K562 (cell line): Measurements from ENCODE around the gene LSR. TPM values are rescaled to one million over a fixed set of nuclear protein-coding genes. Genes with fewer than 3 reads are reported as not detected.
A peak's percentile ranks its signal among the peaks of the same experiment; 100 is the strongest.

Experiments used
- ATAC-seq: fragments of 200-7000 bp; cut with Tn5 transposase; 3 replicates; pipeline ENCODE4 v1.9.1; 2020; ENCODE audit warnings: moderate library complexity
- BruUV-seq: library from RNA; stranded (reverse); fragments of 400-500 nt; replicated peaks from 2 replicates; lab custom pipeline; 2021; lab: Mats Ljungman, UMichigan
- CTCF ChIA-PET: fragments of 300-600 bp; formaldehyde crosslinking; extraction: SDS; loops from one replicate; lab custom pipeline; 2021; ENCODE audit warnings: low intra/inter-chr PET ratio; lab: Yijun Ruan, JAX
- POLR2A ChIA-PET: fragments of 300-600, 350-650 bp; sonication (Branson Sonifier 250); formaldehyde crosslinking; extraction: SDS; loops from one replicate; lab custom pipeline; 2021; ENCODE audit warnings: antibody characterized with exemption, inconsistent platforms; lab: Yijun Ruan, JAX
- DNase-seq, 4 experiments: peaks; one replicate each; pipeline versions ENCODE4 v3.0.0 to v3.0.0-alpha.2; 2011 to 2018; ENCODE audit warnings: low spot score in 3 of 4, mixed read lengths in 3 of 4; ENCODE audit errors: extremely low read depth in 1 of 4
- FAIRE-seq: peaks from 2 replicates; lab custom pipeline; 2011; peaks lifted over from hg19 to GRCh38; lab: Jason Lieb, UNC
- H2AFZ ChIP-seq: 2 replicates; pipeline ENCODE4 v1.6.0; 2011; ENCODE audit warnings: low read depth, low read length, control low read depth, inconsistent platforms
- H3K27ac ChIP-seq: fragments of 200-600 bp; 3 replicates; pipeline ENCODE4 v1.8.0; 2011; ENCODE audit warnings: low read depth, mild to moderate bottlenecking, control low read depth, inconsistent platforms, low read length, moderate library complexity, mixed read lengths; ENCODE audit errors: extremely low read depth
- H3K27me3 ChIP-seq, 2 experiments: fragments of 300-600 bp in 1 of 2; 2 replicates in 1 of 2; 3 replicates in 1 of 2; pipeline versions ENCODE4 v1.6.0 to v1.8.0; 2011; ENCODE audit warnings: inconsistent platforms in 2 of 2, low read length in 2 of 2, mild to moderate bottlenecking in 1 of 2, mixed read lengths in 1 of 2, moderate library complexity in 1 of 2; ENCODE audit not compliant: control insufficient read depth in 2 of 2, insufficient read depth in 2 of 2
- H3K36me3 ChIP-seq: fragments of 300-600 bp; 3 replicates; pipeline ENCODE4 v1.8.0; 2011; ENCODE audit warnings: mild to moderate bottlenecking, low read length, inconsistent platforms; ENCODE audit not compliant: control insufficient read depth, insufficient read depth
- H3K4me1 ChIP-seq, 2 experiments: fragments of 200-600 bp in 1 of 2; replicated peaks in 1 of 2; 2 replicates in 1 of 2; 3 replicates in 1 of 2; pipeline versions ENCODE4 v1.5.1 to v1.8.0; 2011; ENCODE audit warnings: inconsistent platforms in 2 of 2, low read length in 2 of 2, mild to moderate bottlenecking in 1 of 2, mixed read lengths in 1 of 2, moderate library complexity in 1 of 2; ENCODE audit not compliant: control insufficient read depth in 2 of 2, insufficient read depth in 2 of 2
- H3K4me2 ChIP-seq: 2 replicates; pipeline ENCODE4 v1.6.1; 2011; ENCODE audit warnings: low read length, control low read depth, inconsistent platforms, mixed read lengths; ENCODE audit not compliant: insufficient read depth
- H3K4me3 ChIP-seq: fragments of 200-600 bp; sonication (generic), shearing (Covaris generic); 2 replicates; pipeline ENCODE4 v1.5.1; 2016; ENCODE audit warnings: control low read depth, inconsistent platforms
- H3K79me2 ChIP-seq: fragments of 200-600 bp; 3 replicates; pipeline ENCODE4 v1.8.0; 2011; ENCODE audit warnings: low read length, inconsistent platforms; ENCODE audit not compliant: control insufficient read depth, insufficient read depth
- H3K9ac ChIP-seq, 2 experiments: 2 replicates each; pipeline versions ENCODE4 v1.6.0 to v1.6.1; 2011; ENCODE audit warnings: low read depth in 2 of 2, low read length in 2 of 2, control low read depth in 1 of 2, inconsistent platforms in 1 of 2, mild to moderate bottlenecking in 1 of 2, mixed read lengths in 1 of 2; ENCODE audit not compliant: insufficient read depth in 1 of 2
- H3K9me1 ChIP-seq: one replicate; pipeline ENCODE4 v1.6.0; 2011; ENCODE audit warnings: inconsistent platforms, mild to moderate bottlenecking, low read length, moderate library complexity; ENCODE audit not compliant: control insufficient read depth, insufficient read depth
- H3K9me3 ChIP-seq: replicated peaks from 2 replicates; pipeline ENCODE4 v1.5.1; 2011; ENCODE audit warnings: low read depth, low read length, inconsistent platforms; ENCODE audit not compliant: control insufficient read depth, insufficient read depth
- H4K20me1 ChIP-seq: replicated peaks from 2 replicates; pipeline ENCODE4 v1.6.1; 2011; ENCODE audit warnings: low read length, inconsistent platforms, mixed read lengths; ENCODE audit not compliant: control insufficient read depth, insufficient read depth
- RAD21 ChIP-seq, 2 experiments: fragments of 250-450 bp in 1 of 2; fragments of 450-650 bp in 1 of 2; sonication (Bioruptor Pico) in 1 of 2; formaldehyde crosslinking in 1 of 2; IDR thresholded peaks in 1 of 2; conservative IDR thresholded peaks in 1 of 2; 2 replicates each; pipeline versions ENCODE4 v1.4.0 to v1.8.0; 2020 to 2022; ENCODE audit warnings: mild to moderate bottlenecking in 2 of 2, moderate library complexity in 1 of 2
- WGBS: fragments of 100-300 bp; shearing (Covaris generic); methylation state at CpG from one replicate; pipeline ENCODE4 v1.1.6; 2016; ENCODE audit warnings: low coverage, mixed read lengths; ENCODE audit not compliant: insufficient coverage; ENCODE audit errors: missing lambda C conversion rate; 5-methylcytosine and 5-hydroxymethylcytosine counted together
- in situ Hi-C: fragments of 300-500 bp; cut with MboI; formaldehyde crosslinking; loops from 4 replicates; pipeline ENCODE4 v1.15.0; 2018; ENCODE audit warnings: inconsistent platforms, mixed read lengths
- intact Hi-C: fragments of 100-400 bp; cut with micrococcal nuclease; formaldehyde crosslinking; loops from 2 replicates; pipeline ENCODE4 v1.14.2; 2022
- polyA plus RNA-seq, 8 experiments: library from polyadenylated mRNA; depleted of rRNA in 4 of 8; stranded (reverse) in 5 of 8; unstranded in 3 of 8; fragments of >200 nt; fragmentation: Nextera tagmentation in 2 of 8; fragmentation: Illumina TruSeq in 1 of 8; extraction: Ambion mirVana in 2 of 8; extraction: Trizol in 1 of 8; gene quantifications; 2 replicates each; pipeline versions ENCODE4 v1.2.1 to v1.2.3, GENCODE V29; 2011 to 2014; ENCODE audit warnings: inconsistent platforms in 1 of 8, missing spikeins in 1 of 8
- total RNA-seq, 7 experiments: library from RNA; depleted of rRNA in 6 of 7; stranded (reverse); fragments of >200 nt in 6 of 7; fragmentation: Illumina TruSeq in 2 of 7; extraction: Trizol in 2 of 7; gene quantifications; 2 replicates each; pipeline versions ENCODE4 v1.2.1 to v1.2.3, GENCODE V29; 2011 to 2021; ENCODE audit warnings: low replicate concordance in 1 of 7
- TF ChIP-seq, protein P1 (sequence below): fragments of 450-650 bp; IDR thresholded peaks from 2 replicates; pipeline ENCODE4 v1.6.1; 2018; ENCODE audit not compliant: partially characterized antibody

LSR gene
- total and polyA plus RNA-seq, 9 of the 15 experiments (the other 6 are each of a cell fraction or from before 2014, with no cell fraction given): 0.44 to 87.9 (median 28.0) TPM

GRCh38 chr19:35302446-35302845, 53.6 kb downstream of the LSR start:
- no peak overlapping the region for H3K4me3 ChIP-seq
- H2AFZ ChIP-seq: peak overlapping the region; percentile 53
- peaks cover 57 to 67% of the 10 kb centered on the region in 2 experiments for H3K4me1 ChIP-seq
- H3K4me2 ChIP-seq: no peak overlapping the region
- intact Hi-C loops (no loop called here), in situ Hi-C loops (no loop called here)
- 64% methylated on average over 15 of the region's 16 CpGs for WGBS
- ChIA-PET POLR2A (interaction anchor here (0.6 to 1.2 kb wide), 2 partner anchors 13 to 14 kb away, joined by 3 to 4 read pairs; no protein-coding TSS in a partner anchor), CTCF (no interaction called here)
- H3K36me3 ChIP-seq: no peaks in the 10 kb centered on the region
- FAIRE-seq (no peak), DNase-seq (peak in 1 of 4 experiments; percentile 12), ATAC-seq (no peak)
- H3K27me3 ChIP-seq: no peaks in the 10 kb centered on the region; a peak in 1 of 5 replicates
- no peaks in the 10 kb centered on the region for H3K9me3 ChIP-seq
- peak overlapping the region; percentile 30; the same call in 1 of the 3 replicates for H3K27ac ChIP-seq
- BruUV-seq: no TSS peak
- peak overlapping the region in 1 of 2 experiments; percentile 53; a peak in 2 of 4 replicates for H3K9ac ChIP-seq
- peaks cover 4% of the 10 kb centered on the region for H3K9me1 ChIP-seq
- H3K79me2 ChIP-seq: no peaks in the 10 kb centered on the region
- TF ChIP-seq, protein P1, sequence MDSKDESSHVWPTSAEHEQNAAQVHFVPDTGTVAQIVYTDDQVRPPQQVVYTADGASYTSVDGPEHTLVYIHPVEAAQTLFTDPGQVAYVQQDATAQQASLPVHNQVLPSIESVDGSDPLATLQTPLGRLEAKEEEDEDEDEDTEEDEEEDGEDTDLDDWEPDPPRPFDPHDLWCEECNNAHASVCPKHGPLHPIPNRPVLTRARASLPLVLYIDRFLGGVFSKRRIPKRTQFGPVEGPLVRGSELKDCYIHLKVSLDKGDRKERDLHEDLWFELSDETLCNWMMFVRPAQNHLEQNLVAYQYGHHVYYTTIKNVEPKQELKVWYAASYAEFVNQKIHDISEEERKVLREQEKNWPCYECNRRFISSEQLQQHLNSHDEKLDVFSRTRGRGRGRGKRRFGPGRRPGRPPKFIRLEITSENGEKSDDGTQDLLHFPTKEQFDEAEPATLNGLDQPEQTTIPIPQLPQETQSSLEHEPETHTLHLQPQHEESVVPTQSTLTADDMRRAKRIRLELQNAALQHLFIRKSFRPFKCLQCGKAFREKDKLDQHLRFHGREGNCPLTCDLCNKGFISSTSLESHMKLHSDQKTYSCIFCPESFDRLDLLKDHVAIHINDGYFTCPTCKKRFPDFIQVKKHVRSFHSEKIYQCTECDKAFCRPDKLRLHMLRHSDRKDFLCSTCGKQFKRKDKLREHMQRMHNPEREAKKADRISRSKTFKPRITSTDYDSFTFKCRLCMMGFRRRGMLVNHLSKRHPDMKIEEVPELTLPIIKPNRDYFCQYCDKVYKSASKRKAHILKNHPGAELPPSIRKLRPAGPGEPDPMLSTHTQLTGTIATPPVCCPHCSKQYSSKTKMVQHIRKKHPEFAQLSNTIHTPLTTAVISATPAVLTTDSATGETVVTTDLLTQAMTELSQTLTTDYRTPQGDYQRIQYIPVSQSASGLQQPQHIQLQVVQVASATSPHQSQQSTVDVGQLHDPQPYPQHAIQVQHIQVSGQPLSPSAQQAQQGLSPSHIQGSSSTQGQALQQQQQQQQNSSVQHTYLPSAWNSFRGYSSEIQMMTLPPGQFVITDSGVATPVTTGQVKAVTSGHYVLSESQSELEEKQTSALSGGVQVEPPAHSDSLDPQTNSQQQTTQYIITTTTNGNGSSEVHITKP: peak; percentile 50
- no peak for TF ChIP-seq RAD21 (CRISPR knock-in tag; conservative IDR thresholded peaks at IDR 0.05 in 1 of 2, IDR thresholded peaks at IDR 0.05 in 1 of 2)
- no peaks in the 10 kb centered on the region for H4K20me1 ChIP-seq
